ENCODE data around the gene GALNTL6. TPM values are rescaled to one million over a fixed set of nuclear protein-coding genes. Genes with fewer than 3 reads are reported as not detected.
A peak's percentile ranks its signal among the peaks of the same experiment; 100 is the strongest.
"Not testable (repeated sequence)": the region's sequence is repeated elsewhere in the genome, so short reads cannot be mapped to it uniquely, and the experiment has no call there.

The GALNTL6 gene
- polyA plus RNA-seq, 4 donors = 0.30 to 0.45 (median 0.31) TPM; not detected in 1

- Histone ChIP-seq H3K4me3 (ENCODE audit: low read depth in 1 of 3, low read length in 3 of 3) (no peak overlapping the region), H3K27ac (ENCODE audit: low read depth in 1 of 3, low read length in 2 of 3) (no peak overlapping the region), H3K9me3 (ENCODE audit: control insufficient read depth in 2 of 2, insufficient read depth in 1 of 2, low read depth in 1 of 2, low read length in 1 of 2) (no peaks in the 10 kb centered on the region), H3K4me1 (ENCODE audit: control insufficient read depth in 3 of 3, insufficient read depth in 2 of 3, low read depth in 1 of 3, low read length in 2 of 3) (no peaks in the 10 kb centered on the region), H3K36me3 (ENCODE audit: control insufficient read depth in 3 of 3, insufficient read depth in 2 of 3, low read depth in 1 of 3, low read length in 3 of 3) (no peaks in the 10 kb centered on the region), H3K27me3 (ENCODE audit: control insufficient read depth in 3 of 3, insufficient read depth in 3 of 3, low read length in 3 of 3) (no peaks in the 10 kb centered on the region)
- FAIRE-seq (no peak), DNase-seq (no peak)
- 87 to 89% (median 88%) methylated on average over 6 of the region's 6 CpGs for WGBS, 3 donors
Measured at GRCh38 chr4:172881645-172882044, 1068.4 kb downstream of the GALNTL6 start.

- not testable (repeated sequence) for FAIRE-seq; H3K36me3 ChIP-seq (ENCODE audit: control insufficient read depth in 3 of 3, insufficient read depth in 2 of 3, low read depth in 1 of 3, low read length in 3 of 3)
- 90 to 95% (median 94%) methylated on average over 3 of the region's 3 CpGs for WGBS, 3 donors
Measured at GRCh38 chr4:172887358-172887757, 1074.2 kb downstream of the GALNTL6 start.

GRCh38 chr4:172887959-172888358 lies 1074.8 kb downstream of the GALNTL6 start:
- WGBS, 3 donors = 55 to 63% (median 63%) methylated on average over 2 of the region's 2 CpGs
- FAIRE-seq (no peak), DNase-seq (no peak)
- Histone ChIP-seq H3K4me3 (ENCODE audit: low read depth in 1 of 3, low read length in 3 of 3) (no peak overlapping the region), H3K27ac (ENCODE audit: low read depth in 1 of 3, low read length in 2 of 3) (no peak overlapping the region), H3K27me3 (ENCODE audit: control insufficient read depth in 3 of 3, insufficient read depth in 3 of 3, low read length in 3 of 3) (no peaks in the 10 kb centered on the region), H3K4me1 (ENCODE audit: control insufficient read depth in 3 of 3, insufficient read depth in 2 of 3, low read depth in 1 of 3, low read length in 2 of 3) (no peaks in the 10 kb centered on the region), H3K36me3 (ENCODE audit: control insufficient read depth in 3 of 3, insufficient read depth in 2 of 3, low read depth in 1 of 3, low read length in 3 of 3) (no peaks in the 10 kb centered on the region), H3K9me3 (ENCODE audit: control insufficient read depth in 2 of 2, insufficient read depth in 1 of 2, low read depth in 1 of 2, low read length in 1 of 2) (no peaks in the 10 kb centered on the region)

More at GRCh38 chr4:172887358-172887757, 1074.2 kb downstream of the GALNTL6 start:
- not testable (repeated sequence) for DNase-seq; H3K4me1 ChIP-seq (ENCODE audit: control insufficient read depth in 3 of 3, insufficient read depth in 2 of 3, low read depth in 1 of 3, low read length in 2 of 3); H3K27ac ChIP-seq (ENCODE audit: low read depth in 1 of 3, low read length in 2 of 3); H3K9me3 ChIP-seq (ENCODE audit: control insufficient read depth in 2 of 2, insufficient read depth in 1 of 2, low read depth in 1 of 2, low read length in 1 of 2); H3K27me3 ChIP-seq (ENCODE audit: control insufficient read depth in 3 of 3, insufficient read depth in 3 of 3, low read length in 3 of 3); H3K4me3 ChIP-seq (ENCODE audit: low read depth in 1 of 3, low read length in 3 of 3)

- 34 to 71% (median 67%) methylated on average over 4 of the region's 4 CpGs for WGBS, 3 donors
- peaks cover 0 to 12% of the 10 kb centered on the region in 2 donors for H3K9me3 ChIP-seq (ENCODE audit: control insufficient read depth in 2 of 2, insufficient read depth in 1 of 2, low read depth in 1 of 2, low read length in 1 of 2)
- FAIRE-seq (no peak), DNase-seq (peak in 1 of 2 donors; percentile 16)
- no peak overlapping the region for H3K4me3 ChIP-seq (ENCODE audit: low read depth in 1 of 3, low read length in 3 of 3)
- no peaks in the 10 kb centered on the region for H3K36me3 ChIP-seq (ENCODE audit: control insufficient read depth in 3 of 3, insufficient read depth in 2 of 3, low read depth in 1 of 3, low read length in 3 of 3)
- H3K27ac ChIP-seq (ENCODE audit: low read depth in 1 of 3, low read length in 2 of 3) = no peak overlapping the region
- no peaks in the 10 kb centered on the region for H3K4me1 ChIP-seq (ENCODE audit: control insufficient read depth in 3 of 3, insufficient read depth in 2 of 3, low read depth in 1 of 3, low read length in 2 of 3)
- no peaks in the 10 kb centered on the region for H3K27me3 ChIP-seq (ENCODE audit: control insufficient read depth in 3 of 3, insufficient read depth in 3 of 3, low read length in 3 of 3)
Measured at GRCh38 chr4:172892300-172892699, 1079.1 kb downstream of the GALNTL6 start.

GRCh38 chr4:172895699-172896098 lies 1082.5 kb downstream of the GALNTL6 start:
- H3K9me3 ChIP-seq (ENCODE audit: control insufficient read depth in 2 of 2, insufficient read depth in 1 of 2, low read depth in 1 of 2, low read length in 1 of 2) = peaks cover 0 to 13% of the 10 kb centered on the region in 2 donors
- no peak overlapping the region for H3K4me3 ChIP-seq (ENCODE audit: low read depth in 1 of 3, low read length in 3 of 3)
- H3K27ac ChIP-seq (ENCODE audit: low read depth in 1 of 3, low read length in 2 of 3) = no peak overlapping the region
- FAIRE-seq (no peak), DNase-seq (no peak)
- WGBS, 3 donors = 91 to 93% (median 91%) methylated on average over 3 of the region's 3 CpGs
- no peaks in the 10 kb centered on the region for H3K36me3 ChIP-seq (ENCODE audit: control insufficient read depth in 3 of 3, insufficient read depth in 2 of 3, low read depth in 1 of 3, low read length in 3 of 3)
- no peaks in the 10 kb centered on the region for H3K4me1 ChIP-seq (ENCODE audit: control insufficient read depth in 3 of 3, insufficient read depth in 2 of 3, low read depth in 1 of 3, low read length in 2 of 3)
- H3K27me3 ChIP-seq (ENCODE audit: control insufficient read depth in 3 of 3, insufficient read depth in 3 of 3, low read length in 3 of 3) = no peaks in the 10 kb centered on the region

- DNase-seq = no peak
- no peak for FAIRE-seq
- WGBS, 3 donors = 75 to 83% (median 78%) methylated on average over 3 of the region's 3 CpGs
- Histone ChIP-seq H3K9me3 (ENCODE audit: control insufficient read depth in 2 of 2, insufficient read depth in 1 of 2, low read depth in 1 of 2, low read length in 1 of 2) (peaks cover 0 to 13% of the 10 kb centered on the region in 2 donors), H3K4me1 (ENCODE audit: control insufficient read depth in 3 of 3, insufficient read depth in 2 of 3, low read depth in 1 of 3, low read length in 2 of 3) (no peaks in the 10 kb centered on the region), H3K27ac (ENCODE audit: low read depth in 1 of 3, low read length in 2 of 3) (no peak overlapping the region), H3K27me3 (ENCODE audit: control insufficient read depth in 3 of 3, insufficient read depth in 3 of 3, low read length in 3 of 3) (no peaks in the 10 kb centered on the region), H3K36me3 (ENCODE audit: control insufficient read depth in 3 of 3, insufficient read depth in 2 of 3, low read depth in 1 of 3, low read length in 3 of 3) (no peaks in the 10 kb centered on the region), H3K4me3 (ENCODE audit: low read depth in 1 of 3, low read length in 3 of 3) (no peak overlapping the region)
Measured at GRCh38 chr4:172897046-172897445, 1083.8 kb downstream of the GALNTL6 start.

GRCh38 chr4:172898715-172899114 lies 1085.5 kb downstream of the GALNTL6 start:
- FAIRE-seq (no peak), DNase-seq (peak; percentile 21 to 44)
- Histone ChIP-seq H3K9me3 (ENCODE audit: control insufficient read depth in 2 of 2, insufficient read depth in 1 of 2, low read depth in 1 of 2, low read length in 1 of 2) (peaks cover 0 to 13% of the 10 kb centered on the region in 2 donors), H3K27ac (ENCODE audit: low read depth in 1 of 3, low read length in 2 of 3) (no peak overlapping the region), H3K36me3 (ENCODE audit: control insufficient read depth in 3 of 3, insufficient read depth in 2 of 3, low read depth in 1 of 3, low read length in 3 of 3) (no peaks in the 10 kb centered on the region), H3K4me1 (ENCODE audit: control insufficient read depth in 3 of 3, insufficient read depth in 2 of 3, low read depth in 1 of 3, low read length in 2 of 3) (no peaks in the 10 kb centered on the region), H3K4me3 (ENCODE audit: low read depth in 1 of 3, low read length in 3 of 3) (no peak overlapping the region), H3K27me3 (ENCODE audit: control insufficient read depth in 3 of 3, insufficient read depth in 3 of 3, low read length in 3 of 3) (no peaks in the 10 kb centered on the region)
- WGBS, 3 donors = 19 to 60% (median 29%) methylated on average over 2 of the region's 2 CpGs

- 92 to 95% (median 93%) methylated on average over 4 of the region's 4 CpGs for WGBS, 3 donors
- peaks cover 0 to 13% of the 10 kb centered on the region in 2 donors for H3K9me3 ChIP-seq (ENCODE audit: control insufficient read depth in 2 of 2, insufficient read depth in 1 of 2, low read depth in 1 of 2, low read length in 1 of 2)
- H3K4me1 ChIP-seq (ENCODE audit: control insufficient read depth in 3 of 3, insufficient read depth in 2 of 3, low read depth in 1 of 3, low read length in 2 of 3) = no peaks in the 10 kb centered on the region
- H3K27ac ChIP-seq (ENCODE audit: low read depth in 1 of 3, low read length in 2 of 3) = no peak overlapping the region
- no peaks in the 10 kb centered on the region for H3K36me3 ChIP-seq (ENCODE audit: control insufficient read depth in 3 of 3, insufficient read depth in 2 of 3, low read depth in 1 of 3, low read length in 3 of 3)
- no peak for FAIRE-seq
- H3K4me3 ChIP-seq (ENCODE audit: low read depth in 1 of 3, low read length in 3 of 3) = no peak overlapping the region
- no peaks in the 10 kb centered on the region for H3K27me3 ChIP-seq (ENCODE audit: control insufficient read depth in 3 of 3, insufficient read depth in 3 of 3, low read length in 3 of 3)
- DNase-seq = no peak
Measured at GRCh38 chr4:172899861-172900260, 1086.7 kb downstream of the GALNTL6 start.

GRCh38 chr4:172900900-172901299 lies 1087.7 kb downstream of the GALNTL6 start:
- 65 to 68% (median 66%) methylated on average over 4 of the region's 4 CpGs for WGBS, 3 donors
- H3K4me1 ChIP-seq (ENCODE audit: control insufficient read depth in 3 of 3, insufficient read depth in 2 of 3, low read depth in 1 of 3, low read length in 2 of 3) = no peaks in the 10 kb centered on the region
- FAIRE-seq = no peak
- no peak for DNase-seq
- no peaks in the 10 kb centered on the region for H3K36me3 ChIP-seq (ENCODE audit: control insufficient read depth in 3 of 3, insufficient read depth in 2 of 3, low read depth in 1 of 3, low read length in 3 of 3)
- peaks cover 0 to 13% of the 10 kb centered on the region in 2 donors for H3K9me3 ChIP-seq (ENCODE audit: control insufficient read depth in 2 of 2, insufficient read depth in 1 of 2, low read depth in 1 of 2, low read length in 1 of 2)
- no peak overlapping the region for H3K4me3 ChIP-seq (ENCODE audit: low read depth in 1 of 3, low read length in 3 of 3)
- no peak overlapping the region for H3K27ac ChIP-seq (ENCODE audit: low read depth in 1 of 3, low read length in 2 of 3)
- no peaks in the 10 kb centered on the region for H3K27me3 ChIP-seq (ENCODE audit: control insufficient read depth in 3 of 3, insufficient read depth in 3 of 3, low read length in 3 of 3)

Data from small intestine (tissue), 7 donors.